Measurements from ENCODE around the gene MT1A. TPM values are rescaled to one million over a fixed set of nuclear protein-coding genes. Genes with fewer than 3 reads are reported as not detected.

Gene MT1A
- total RNA-seq, 1 donor = 0.72 TPM

DNA sequence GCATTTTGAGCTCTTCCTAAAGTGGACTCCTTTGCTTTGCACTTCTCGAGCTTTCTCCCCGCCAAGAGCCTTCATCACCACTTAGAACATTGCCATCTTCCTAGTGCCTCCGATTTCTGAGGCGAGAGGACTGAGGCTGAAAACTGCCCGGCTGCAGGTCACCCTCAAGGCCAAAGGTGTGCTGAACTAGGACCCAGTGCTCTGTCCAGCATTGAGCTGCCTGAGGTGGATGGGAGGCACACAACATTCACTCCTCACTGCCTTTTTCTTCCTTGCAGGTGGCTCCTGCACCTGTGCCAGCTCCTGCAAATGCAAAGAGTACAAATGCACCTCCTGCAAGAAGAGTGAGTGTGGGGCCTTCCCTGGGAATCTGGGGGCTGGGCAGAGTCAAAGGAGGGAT lies 5.4 kb downstream of the MT1A start:
- no peak overlapping the region for H3K4me3 ChIP-seq (ENCODE audit: low read depth, low read length)
- TF ChIP-seq, protein P1, sequence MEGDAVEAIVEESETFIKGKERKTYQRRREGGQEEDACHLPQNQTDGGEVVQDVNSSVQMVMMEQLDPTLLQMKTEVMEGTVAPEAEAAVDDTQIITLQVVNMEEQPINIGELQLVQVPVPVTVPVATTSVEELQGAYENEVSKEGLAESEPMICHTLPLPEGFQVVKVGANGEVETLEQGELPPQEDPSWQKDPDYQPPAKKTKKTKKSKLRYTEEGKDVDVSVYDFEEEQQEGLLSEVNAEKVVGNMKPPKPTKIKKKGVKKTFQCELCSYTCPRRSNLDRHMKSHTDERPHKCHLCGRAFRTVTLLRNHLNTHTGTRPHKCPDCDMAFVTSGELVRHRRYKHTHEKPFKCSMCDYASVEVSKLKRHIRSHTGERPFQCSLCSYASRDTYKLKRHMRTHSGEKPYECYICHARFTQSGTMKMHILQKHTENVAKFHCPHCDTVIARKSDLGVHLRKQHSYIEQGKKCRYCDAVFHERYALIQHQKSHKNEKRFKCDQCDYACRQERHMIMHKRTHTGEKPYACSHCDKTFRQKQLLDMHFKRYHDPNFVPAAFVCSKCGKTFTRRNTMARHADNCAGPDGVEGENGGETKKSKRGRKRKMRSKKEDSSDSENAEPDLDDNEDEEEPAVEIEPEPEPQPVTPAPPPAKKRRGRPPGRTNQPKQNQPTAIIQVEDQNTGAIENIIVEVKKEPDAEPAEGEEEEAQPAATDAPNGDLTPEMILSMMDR (IDR thresholded peaks at IDR 0.05; ENCODE audit: insufficient read depth, low read length) = no peak
- no peak for DNase-seq (ENCODE audit: low read depth)

GRCh38 chr16:56645311-56645710 lies 6.8 kb downstream of the MT1A start:
- TF ChIP-seq, protein P1 (IDR thresholded peaks at IDR 0.05; ENCODE audit: insufficient read depth, low read length) = no peak
- no peak overlapping the region for H3K4me3 ChIP-seq (ENCODE audit: low read depth, low read length)
- DNase-seq (ENCODE audit: low read depth) = no peak

DNA sequence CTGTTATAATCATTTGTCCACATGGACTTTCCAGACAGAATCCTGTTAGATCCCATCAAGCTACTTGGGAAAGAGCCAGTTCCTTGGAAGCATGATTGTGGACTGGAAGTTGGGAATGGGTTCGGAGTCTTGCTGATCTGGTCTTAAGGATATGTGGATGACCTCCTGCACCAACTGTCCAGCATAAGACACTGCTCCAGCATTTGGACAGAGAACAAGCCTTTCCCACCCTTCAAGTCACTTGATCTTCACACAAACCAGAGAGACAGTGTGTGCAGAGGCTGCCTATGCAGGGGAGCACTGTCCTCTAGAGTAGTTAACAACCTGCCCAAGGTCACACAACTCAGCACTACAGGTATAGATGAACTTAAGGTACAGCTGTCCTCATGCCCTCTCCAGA lies 7.4 kb downstream of the MT1A start:
- TF ChIP-seq, protein P1 (IDR thresholded peaks at IDR 0.05; ENCODE audit: insufficient read depth, low read length) = no peak
- no peak overlapping the region for H3K4me3 ChIP-seq (ENCODE audit: low read depth, low read length)
- no peak for DNase-seq (ENCODE audit: low read depth)

- TF ChIP-seq, protein P1 (IDR thresholded peaks at IDR 0.05; ENCODE audit: insufficient read depth, low read length) = no peak
- no peak overlapping the region for H3K4me3 ChIP-seq (ENCODE audit: low read depth, low read length)
- DNase-seq (ENCODE audit: low read depth) = no peak
These were observed 9.4 kb downstream of the MT1A start for GRCh38 chr16:56647641-56648431.

DNA sequence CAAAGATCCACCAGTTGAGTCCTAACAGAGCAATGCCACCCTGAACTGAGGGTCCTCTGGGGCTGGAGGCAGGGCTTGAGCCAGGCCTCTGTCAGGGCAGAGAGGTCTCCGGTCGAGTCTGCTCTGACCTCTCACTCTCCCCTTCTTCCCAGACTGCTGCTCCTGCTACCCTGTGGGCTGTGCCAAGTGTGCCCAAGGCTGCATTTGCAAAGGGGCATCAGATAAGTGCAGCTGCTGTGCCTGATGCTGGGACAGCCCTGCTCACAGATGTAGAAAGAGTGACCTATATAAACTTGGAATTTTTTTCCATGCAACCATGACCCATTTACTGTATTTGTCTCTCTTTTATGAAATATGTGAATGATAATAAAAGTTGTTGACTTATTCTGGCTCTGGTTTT lies 10.8 kb downstream of the MT1A start:
- TF ChIP-seq, protein P1 (IDR thresholded peaks at IDR 0.05; ENCODE audit: insufficient read depth, low read length) = no peak
- H3K4me3 ChIP-seq (ENCODE audit: low read depth, low read length) = no peak overlapping the region
- no peak for DNase-seq (ENCODE audit: low read depth)

DNA sequence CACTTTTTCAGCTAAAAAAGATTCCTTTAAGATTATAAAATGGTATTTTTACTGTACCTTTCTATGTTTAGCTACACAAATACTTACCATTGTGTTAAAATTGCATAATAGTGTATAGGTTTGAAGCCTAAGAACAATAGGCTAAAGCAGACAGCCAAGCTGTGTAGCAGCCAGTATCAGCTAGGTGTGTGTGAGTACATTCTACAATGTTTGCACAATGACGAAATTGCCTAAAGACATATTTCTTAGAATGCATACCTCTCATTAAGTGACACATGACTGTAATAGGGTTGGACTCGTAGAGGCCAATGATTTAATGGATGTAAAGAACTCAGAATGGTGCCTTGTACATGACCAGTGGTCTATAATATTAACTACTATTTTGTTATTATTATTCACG lies 11.4 kb downstream of the MT1A start:
- TF ChIP-seq, protein P1 (IDR thresholded peaks at IDR 0.05; ENCODE audit: insufficient read depth, low read length) = no peak
- no peak for DNase-seq (ENCODE audit: low read depth)
- no peak overlapping the region for H3K4me3 ChIP-seq (ENCODE audit: low read depth, low read length)

DNA sequence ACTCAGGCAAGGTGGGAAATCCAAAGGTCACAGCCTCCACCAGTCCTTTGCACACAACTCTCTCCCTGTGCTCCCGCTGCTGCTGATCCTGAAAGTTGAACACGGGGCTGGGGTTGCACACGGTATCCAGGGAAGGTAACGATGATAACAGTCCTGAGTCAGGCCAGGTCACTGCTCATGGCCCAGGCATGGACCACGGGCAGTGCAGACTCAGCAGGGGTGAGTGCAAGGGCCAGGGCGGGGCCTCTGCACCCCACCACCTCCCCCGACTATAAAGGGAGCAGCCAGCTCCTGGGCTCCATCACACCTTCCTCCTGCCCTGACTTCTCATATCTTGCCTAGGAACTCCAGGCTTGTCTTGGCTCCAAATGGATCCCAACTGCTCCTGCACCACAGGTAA lies 13.1 kb downstream of the MT1A start, which contains the start of gene MT1B:
Gene MT1B, plus strand, starts transcription at position 301 of the 400 bp plus-strand sequence. Its CDS starts 68 bp downstream, at position 369.
- H3K4me3 ChIP-seq (ENCODE audit: low read depth, low read length) = no peak within 1 kb of the TSS
- TF ChIP-seq, protein P1 (IDR thresholded peaks at IDR 0.05; ENCODE audit: insufficient read depth, low read length) = no peak
- no peak for DNase-seq (ENCODE audit: low read depth)
